SK-N-SH (cell line): ENCODE data around the gene PPP4C.

Source experiments
- CHD2 ChIP-seq: fragments of 150-350 bp; IDR thresholded peaks from 2 replicates; pipeline ENCODE4 v1.6.1; 2018; ENCODE audit warnings: low read length; ENCODE audit not compliant: partially characterized antibody
- EZH2phosphoT487 ChIP-seq: fragments of 200-600 bp; sonication (generic); IDR thresholded peaks from 2 replicates; pipeline ENCODE4 v1.6.1; 2017; ENCODE audit warnings: low read depth, mixed run types, mild to moderate bottlenecking, antibody characterized with exemption, moderate library complexity, borderline replicate concordance
- JUND ChIP-seq: IDR thresholded peaks from 2 replicates; pipeline ENCODE4 v1.4.0; 2012
- MEF2A ChIP-seq: IDR thresholded peaks from 2 replicates; pipeline ENCODE4 v1.4.0; 2012; ENCODE audit warnings: low read depth, borderline replicate concordance
- SMC3 ChIP-seq: IDR thresholded peaks from 2 replicates; pipeline ENCODE4 v1.6.1; 2012; ENCODE audit warnings: low read depth, low read length, improper control_type of control experiment
- TAF1 ChIP-seq: IDR thresholded peaks from 2 replicates; pipeline ENCODE4 v1.6.1; 2012; ENCODE audit warnings: low read depth, mild to moderate bottlenecking, low read length, moderate library complexity, borderline replicate concordance
- TCF12 ChIP-seq: IDR thresholded peaks from 2 replicates; pipeline ENCODE4 v1.4.0; 2012
- ZBTB33 ChIP-seq: IDR thresholded peaks from 2 replicates; pipeline ENCODE4 v1.4.0; 2012; ENCODE audit warnings: low read depth, borderline replicate concordance
- TF ChIP-seq, protein P1 (sequence below): fragments of 200-600 bp; sonication (generic); IDR thresholded peaks from 2 replicates; pipeline ENCODE4 v1.6.1; 2017; ENCODE audit warnings: antibody characterized with exemption, mild to moderate bottlenecking, moderate library complexity

DNA sequence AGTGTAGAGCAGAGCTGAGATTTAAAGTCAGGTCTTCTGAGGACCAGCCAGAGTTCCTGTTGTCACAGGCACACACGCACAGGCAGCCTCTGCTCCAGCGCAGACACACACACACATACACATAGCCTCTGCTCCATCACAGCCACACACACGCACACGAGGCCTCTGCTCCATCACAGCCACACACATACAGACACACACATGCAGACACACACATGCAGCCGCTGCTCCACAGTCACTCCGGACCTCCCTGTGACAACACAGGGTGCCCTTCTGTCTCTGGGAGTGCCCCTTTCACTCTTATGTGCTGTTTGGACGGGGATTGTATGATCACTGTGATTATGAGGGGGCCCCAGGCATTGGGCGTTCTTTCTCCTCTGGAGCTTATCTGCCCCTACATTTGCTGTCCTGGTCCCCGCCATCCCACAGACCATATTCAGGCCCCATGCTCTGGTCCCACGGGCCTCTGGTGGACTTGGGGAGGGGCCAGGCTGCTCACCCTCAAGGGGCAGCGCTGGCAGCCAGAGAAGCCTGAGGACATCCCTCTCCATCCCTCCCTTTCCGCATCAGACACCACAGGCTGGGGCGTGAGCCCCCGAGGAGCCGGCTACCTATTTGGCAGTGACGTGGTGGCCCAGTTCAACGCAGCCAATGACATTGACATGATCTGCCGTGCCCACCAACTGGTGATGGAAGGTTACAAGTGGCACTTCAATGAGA, 8.5 kb downstream of the PPP4C start:
- TF ChIP-seq SMC3 (no peak), EZH2phosphoT487 (no peak), CHD2 (no peak), ZBTB33 (no peak), TCF12 (no peak), JUND (no peak), TAF1 (no peak), MEF2A (no peak)
- TF ChIP-seq, protein P1, sequence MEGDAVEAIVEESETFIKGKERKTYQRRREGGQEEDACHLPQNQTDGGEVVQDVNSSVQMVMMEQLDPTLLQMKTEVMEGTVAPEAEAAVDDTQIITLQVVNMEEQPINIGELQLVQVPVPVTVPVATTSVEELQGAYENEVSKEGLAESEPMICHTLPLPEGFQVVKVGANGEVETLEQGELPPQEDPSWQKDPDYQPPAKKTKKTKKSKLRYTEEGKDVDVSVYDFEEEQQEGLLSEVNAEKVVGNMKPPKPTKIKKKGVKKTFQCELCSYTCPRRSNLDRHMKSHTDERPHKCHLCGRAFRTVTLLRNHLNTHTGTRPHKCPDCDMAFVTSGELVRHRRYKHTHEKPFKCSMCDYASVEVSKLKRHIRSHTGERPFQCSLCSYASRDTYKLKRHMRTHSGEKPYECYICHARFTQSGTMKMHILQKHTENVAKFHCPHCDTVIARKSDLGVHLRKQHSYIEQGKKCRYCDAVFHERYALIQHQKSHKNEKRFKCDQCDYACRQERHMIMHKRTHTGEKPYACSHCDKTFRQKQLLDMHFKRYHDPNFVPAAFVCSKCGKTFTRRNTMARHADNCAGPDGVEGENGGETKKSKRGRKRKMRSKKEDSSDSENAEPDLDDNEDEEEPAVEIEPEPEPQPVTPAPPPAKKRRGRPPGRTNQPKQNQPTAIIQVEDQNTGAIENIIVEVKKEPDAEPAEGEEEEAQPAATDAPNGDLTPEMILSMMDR = no peak
